Measurements from ENCODE around the gene CALHM3.
A peak's percentile ranks its signal among the peaks of the same experiment; 100 is the strongest.

CALHM3 gene

GRCh38 chr10:103449208-103450144 is 29.6 kb downstream of the CALHM3 start:
- TF ChIP-seq CTCF (conservative IDR thresholded peaks at IDR 0.05; ENCODE audit: control insufficient read depth, insufficient read depth, low read depth, low read length) = no peak
- peak overlapping the region; percentile 32 for H3K4me3 ChIP-seq (ENCODE audit: control insufficient read depth, low read depth, low read length)
- DNase-seq (ENCODE audit: low read depth) = no peak

DNA sequence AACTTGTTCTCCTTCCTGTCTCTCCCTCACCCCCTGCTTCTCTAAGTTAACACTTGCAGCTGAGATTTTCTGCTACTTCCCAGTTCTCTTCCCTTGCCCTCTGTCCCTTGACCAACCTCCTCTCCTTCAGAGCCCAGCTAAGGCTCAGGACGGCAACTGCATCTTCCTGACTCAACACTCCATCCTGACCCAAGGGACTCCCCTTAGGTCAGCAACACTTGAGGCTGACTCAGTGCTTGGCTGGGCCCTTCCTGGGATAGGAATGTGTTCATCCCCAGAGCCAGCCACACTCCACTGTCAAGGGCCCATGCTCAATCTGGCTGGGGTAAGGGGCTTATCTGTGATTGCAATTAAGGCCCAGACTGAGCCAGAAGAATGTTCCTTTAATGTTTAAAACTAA is 30.3 kb downstream of the CALHM3 start:
- no peak overlapping the region for H3K4me3 ChIP-seq (ENCODE audit: control insufficient read depth, low read depth, low read length)
- no peak for TF ChIP-seq CTCF (conservative IDR thresholded peaks at IDR 0.05; ENCODE audit: control insufficient read depth, insufficient read depth, low read depth, low read length)
- peak; percentile 99 for DNase-seq (ENCODE audit: low read depth)

- no peak overlapping the region for H3K4me3 ChIP-seq (ENCODE audit: control insufficient read depth, low read depth, low read length)
- DNase-seq (ENCODE audit: low read depth) = no peak
- TF ChIP-seq CTCF (conservative IDR thresholded peaks at IDR 0.05; ENCODE audit: control insufficient read depth, insufficient read depth, low read depth, low read length) = no peak
These were observed 31.9 kb downstream of the CALHM3 start for GRCh38 chr10:103447187-103447586.

DNA sequence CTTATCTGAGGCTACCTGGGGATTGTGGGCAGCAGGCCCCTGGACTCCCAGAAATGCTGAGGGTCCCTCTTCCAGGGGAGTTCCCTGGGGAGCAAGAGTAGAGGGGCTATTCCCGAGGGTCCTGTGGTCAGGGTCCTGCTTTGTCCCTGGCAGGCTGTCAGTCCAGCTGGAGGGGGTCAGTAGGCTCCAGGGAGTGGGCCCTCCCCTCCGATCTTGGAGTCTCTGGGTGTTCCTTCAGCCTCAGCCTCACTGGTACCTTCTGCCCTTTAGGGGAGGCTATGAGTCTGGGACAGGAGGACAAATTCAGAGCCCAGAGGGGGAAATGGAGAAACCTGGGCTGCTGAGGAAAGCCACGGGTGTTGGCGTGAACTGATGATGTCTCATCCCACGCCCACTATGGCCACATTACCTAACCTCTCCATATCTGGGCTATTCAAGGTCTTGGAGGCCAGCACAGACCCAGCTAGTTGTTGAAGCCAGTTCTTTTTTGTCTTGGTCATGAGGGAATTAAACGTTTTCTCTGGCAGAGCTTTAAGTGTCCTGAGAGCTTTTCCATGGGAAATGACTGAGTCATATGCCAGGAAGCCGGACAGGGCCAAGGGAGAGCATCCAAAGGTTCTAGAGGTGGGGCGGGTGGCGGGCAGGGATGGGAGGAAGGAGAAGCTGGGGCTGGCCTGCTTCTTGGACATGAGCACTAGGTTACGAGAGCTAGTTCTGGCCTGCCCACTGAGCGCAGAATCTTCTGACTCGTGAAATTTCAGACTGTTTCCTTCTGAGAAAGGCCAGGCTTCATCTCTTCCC is 33.1 kb downstream of the CALHM3 start:
- peak; percentile 99 for DNase-seq (ENCODE audit: low read depth)
- TF ChIP-seq CTCF (conservative IDR thresholded peaks at IDR 0.05; ENCODE audit: control insufficient read depth, insufficient read depth, low read depth, low read length) = no peak
- H3K4me3 ChIP-seq (ENCODE audit: control insufficient read depth, low read depth, low read length) = no peak overlapping the region

GRCh38 chr10:103445366-103445765 is 33.7 kb downstream of the CALHM3 start:
- no peak overlapping the region for H3K4me3 ChIP-seq (ENCODE audit: control insufficient read depth, low read depth, low read length)
- TF ChIP-seq CTCF (conservative IDR thresholded peaks at IDR 0.05; ENCODE audit: control insufficient read depth, insufficient read depth, low read depth, low read length) = no peak
- DNase-seq (ENCODE audit: low read depth) = no peak

DNA sequence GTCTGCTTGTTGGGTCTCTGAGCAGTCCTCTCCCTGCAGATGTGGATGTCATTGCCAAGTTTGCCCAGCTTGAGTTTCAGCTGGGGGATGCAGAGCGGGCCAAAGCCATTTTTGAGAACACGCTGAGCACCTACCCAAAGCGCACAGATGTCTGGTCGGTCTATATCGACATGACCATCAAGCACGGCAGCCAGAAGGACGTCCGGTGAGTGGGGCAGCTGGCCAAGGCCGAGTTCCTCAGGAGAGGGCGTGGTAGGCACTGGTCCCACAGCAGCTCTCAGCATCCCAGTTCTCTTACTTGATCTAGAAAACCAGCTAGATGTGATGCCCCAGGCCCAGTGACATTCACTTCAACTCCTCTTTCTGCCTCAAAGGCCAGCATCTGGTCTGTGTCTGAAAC is 34.6 kb downstream of the CALHM3 start:
- no peak for DNase-seq (ENCODE audit: low read depth)
- TF ChIP-seq CTCF (conservative IDR thresholded peaks at IDR 0.05; ENCODE audit: control insufficient read depth, insufficient read depth, low read depth, low read length) = no peak
- H3K4me3 ChIP-seq (ENCODE audit: control insufficient read depth, low read depth, low read length) = no peak overlapping the region

All from fibroblast of mammary gland (primary cell).